ENCODE measurements around the gene UFM1. TPM values are rescaled to one million over a fixed set of nuclear protein-coding genes. Genes with fewer than 3 reads are reported as not detected.
A peak's percentile ranks its signal among the peaks of the same experiment; 100 is the strongest.
"Not testable (repeated sequence)": the region's sequence is repeated elsewhere in the genome, so short reads cannot be mapped to it uniquely, and the experiment has no call there.

UFM1 gene
- polyA plus RNA-seq, 3 donors, result 73.6 to 93.4 (median 89.5) TPM

DNA sequence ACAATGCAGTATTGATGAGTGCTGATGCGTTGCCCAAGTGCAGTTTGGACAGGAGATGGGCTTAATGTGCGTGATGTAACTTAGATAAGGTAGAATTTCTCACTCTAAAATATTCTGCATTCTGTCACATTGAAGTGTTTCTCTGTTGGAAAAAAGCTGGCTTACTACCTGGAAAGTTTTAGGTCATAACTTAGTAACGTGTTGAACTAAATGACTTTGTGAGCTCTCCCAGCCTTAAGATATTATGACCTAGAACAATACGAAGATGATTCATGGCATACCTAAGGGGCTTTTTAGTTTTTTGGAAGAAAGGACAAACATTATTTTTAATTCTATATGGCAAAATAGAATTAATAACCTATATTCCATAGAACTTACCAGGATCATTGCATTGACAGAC lies 9.0 kb downstream of the UFM1 start:
- no peak for DNase-seq

DNA sequence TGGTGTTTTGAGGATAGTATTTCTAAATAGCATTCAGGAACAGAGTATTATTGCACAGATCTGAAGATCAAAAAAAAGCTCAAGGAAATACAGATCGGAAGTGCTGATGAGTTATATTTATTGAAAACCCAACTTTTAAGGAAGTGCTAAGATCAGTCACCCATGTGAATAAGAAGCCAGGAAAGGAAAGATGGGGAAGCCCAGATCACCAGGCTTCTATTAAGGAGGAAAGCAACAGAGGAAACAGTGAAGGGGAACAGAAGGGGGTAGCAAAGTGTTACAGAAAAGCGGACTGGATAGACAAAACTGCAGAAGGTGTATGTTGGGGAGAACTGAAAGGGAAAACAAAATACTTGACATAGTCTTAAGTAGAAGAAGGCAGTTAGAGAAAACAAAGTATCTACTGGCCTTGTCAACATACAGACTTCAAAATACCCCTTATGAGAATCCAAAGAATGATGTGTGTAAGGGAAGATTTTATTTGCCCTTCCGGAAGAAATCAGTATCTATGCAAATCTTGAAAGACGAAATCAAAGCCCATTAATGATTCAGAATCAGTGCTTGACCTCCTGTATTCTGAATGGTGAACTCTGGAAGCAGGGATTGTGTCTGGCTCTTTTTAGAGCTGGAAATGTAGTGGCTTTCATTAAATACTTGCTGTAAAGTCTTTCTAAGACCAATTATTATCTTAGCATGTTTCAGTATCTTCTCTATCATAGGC lies 12.1 kb downstream of the UFM1 start:
- no peak for DNase-seq

DNA sequence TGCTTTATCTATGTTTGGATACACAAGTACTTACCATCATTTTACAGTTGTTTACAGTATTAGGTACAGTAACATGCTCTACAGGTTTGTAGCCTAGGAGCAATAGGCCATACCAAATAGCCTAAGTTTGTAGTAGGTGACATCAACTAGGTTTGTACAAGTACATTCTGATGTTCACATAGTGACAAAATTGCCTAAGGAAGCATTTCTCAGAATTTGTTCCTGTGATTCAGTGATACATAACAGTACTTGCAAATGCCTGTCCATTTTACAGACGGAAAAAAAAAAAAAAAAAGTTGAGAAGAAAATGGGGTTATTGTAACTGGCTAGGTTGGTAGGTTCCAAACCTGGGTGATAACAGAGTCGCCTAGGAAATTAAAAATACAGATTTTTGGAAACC lies 13.6 kb downstream of the UFM1 start:
- DNase-seq, result no peak

DNA sequence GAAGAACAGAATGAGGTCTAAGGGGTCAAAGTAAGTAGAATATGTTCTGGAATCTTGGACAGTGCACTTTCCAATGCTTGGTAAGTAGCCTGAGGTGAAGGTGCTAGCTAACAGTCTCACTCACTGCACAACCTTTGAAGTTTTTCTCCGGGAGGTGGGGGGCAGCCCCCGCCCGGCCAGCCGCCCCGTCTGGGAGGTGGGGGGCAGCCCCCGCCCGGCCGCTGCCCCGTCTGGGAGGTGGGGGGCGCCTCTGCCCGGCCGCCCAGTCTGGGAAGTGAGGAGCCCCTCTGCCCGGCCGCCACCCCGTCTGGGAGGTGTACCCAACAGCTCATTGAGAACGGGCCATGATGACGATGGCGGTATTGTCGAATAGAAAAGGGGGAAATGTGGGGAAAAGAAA lies 14.1 kb downstream of the UFM1 start:
- not testable (repeated sequence) for DNase-seq

DNA sequence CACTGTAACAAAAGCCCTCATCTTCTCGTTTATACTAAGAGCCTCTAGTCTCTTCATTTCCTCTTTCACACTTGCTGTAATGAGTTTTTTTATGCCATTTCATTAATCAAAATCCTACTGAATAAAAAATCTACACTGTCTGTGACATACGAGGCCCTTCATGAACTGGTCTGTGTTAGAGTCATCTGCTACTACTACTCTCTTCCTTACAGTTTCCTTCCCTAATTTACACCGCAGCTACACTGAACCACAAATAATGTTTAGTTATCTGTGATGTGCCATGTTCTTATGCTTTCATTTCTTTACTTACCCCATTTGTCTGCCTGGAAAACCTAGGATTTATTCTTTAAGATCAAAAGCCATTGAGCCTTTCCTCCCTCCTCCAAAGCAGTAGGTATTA lies 16.0 kb downstream of the UFM1 start:
- no peak for DNase-seq

DNA sequence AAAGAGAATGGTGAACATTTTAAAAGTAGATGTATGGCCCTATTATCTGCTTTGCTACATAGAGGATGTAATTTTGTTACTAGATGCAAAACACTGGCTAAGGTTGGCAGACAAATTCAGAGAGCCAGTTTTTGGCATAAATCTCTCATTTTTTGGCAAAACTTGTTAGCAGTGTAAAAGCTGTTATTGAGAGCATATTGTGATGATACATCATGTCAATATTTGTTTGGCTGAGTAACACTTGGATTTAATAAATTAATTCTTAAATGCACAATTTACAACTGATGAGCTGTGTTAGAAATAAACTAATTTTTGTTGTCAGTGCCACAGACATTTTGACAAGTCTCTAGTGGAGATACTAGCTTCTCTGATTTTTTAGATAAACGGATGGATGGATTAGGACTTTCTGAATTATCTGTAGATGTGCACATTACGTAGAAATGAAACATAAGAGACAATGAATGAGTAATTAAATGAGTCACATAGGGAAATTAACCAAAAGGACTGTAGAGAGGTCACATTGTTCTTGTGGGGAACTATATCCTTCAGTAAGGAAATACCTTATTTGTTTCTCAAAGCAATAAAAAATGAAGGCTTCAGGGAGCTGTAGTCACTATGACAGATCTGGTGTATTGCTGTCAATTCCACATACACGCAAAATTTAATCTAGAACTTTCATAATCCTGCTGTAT lies 17.4 kb downstream of the UFM1 start:
- DNase-seq, result no peak

DNA sequence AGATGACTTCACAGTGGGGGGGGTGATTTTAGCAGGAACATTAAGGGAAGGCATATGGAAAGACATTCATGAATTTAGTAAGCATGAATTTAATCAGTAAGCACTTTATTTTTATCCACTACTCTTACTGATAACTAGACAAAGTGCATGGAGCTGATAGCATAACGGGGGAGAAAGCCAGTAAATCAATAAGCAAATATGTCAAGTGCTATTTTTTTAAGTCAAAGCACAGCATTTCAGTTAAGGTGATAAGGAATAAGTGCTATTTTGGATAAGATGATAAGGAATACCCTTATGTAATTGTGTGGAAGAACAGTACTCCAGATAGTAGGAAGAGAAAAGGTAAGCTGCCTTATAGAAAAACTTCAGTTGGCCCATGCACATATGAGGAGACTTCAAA lies 19.4 kb downstream of the UFM1 start:
- DNase-seq, result no peak

DNA sequence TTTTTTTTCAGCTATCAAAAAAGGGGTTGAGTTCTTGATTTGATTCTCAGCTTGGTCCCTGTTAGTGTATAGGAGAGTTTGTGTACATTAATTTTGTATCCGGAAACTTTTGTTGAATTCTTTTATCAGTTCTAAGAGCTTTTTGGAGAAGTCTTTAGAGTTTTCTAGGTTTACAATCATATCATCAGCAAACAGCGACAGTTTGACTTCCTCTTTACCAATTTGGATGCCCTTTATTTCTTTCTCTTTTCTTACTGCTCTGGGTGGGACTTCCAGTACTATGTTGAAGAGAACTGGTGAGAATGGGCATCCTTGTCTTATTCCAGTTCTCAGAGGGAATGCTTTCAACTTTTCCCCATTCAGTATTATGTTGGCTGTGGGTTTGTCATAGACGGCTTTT lies 20.4 kb downstream of the UFM1 start:
- not testable (repeated sequence) for DNase-seq

DNA sequence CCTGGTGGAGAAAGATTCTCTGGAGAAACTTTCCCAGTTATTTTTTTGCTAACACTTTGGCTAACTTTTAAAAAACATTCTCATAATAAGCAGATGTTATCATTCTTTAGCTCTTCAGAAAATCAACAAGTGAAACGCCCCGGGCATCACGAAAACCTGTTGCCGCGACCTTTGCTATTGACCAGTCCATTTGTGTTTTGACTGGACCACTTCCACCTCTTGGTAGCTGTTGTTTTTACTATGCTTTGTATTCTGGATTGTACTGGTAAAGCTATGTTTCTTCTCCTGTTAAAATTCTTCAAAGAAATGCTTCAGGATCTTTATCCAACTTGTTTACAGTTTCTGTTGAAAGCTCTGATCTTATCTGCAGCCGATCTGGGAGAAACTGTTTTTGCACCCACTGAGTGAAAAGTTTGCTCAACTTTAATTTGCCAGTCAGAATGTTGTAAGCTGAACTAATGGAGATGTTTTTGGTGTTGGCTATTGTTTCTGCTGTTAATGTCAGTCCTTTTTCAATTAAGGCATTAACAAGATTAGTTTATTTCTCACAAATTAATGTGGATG lies 23.3 kb downstream of the UFM1 start:
- DNase-seq, result no peak

DNA sequence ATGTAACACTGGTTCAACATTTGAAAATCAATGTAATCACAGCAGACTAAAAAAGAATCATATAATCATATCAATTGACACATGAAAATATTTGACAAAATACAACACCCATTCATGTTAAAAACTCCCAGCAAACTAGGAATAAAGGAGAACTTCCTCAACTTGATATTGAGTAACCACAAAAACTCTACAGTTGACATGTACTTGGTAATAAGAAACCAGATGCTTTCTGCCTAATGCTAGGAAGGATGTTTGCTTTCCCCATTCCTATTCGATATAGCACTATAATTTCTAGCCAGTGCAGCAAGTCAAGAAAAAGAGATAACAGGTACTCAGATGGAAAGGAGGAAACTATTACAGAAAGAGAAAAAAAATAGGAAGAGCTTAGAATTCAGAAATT lies 26.9 kb downstream of the UFM1 start:
- no peak for DNase-seq

DNA sequence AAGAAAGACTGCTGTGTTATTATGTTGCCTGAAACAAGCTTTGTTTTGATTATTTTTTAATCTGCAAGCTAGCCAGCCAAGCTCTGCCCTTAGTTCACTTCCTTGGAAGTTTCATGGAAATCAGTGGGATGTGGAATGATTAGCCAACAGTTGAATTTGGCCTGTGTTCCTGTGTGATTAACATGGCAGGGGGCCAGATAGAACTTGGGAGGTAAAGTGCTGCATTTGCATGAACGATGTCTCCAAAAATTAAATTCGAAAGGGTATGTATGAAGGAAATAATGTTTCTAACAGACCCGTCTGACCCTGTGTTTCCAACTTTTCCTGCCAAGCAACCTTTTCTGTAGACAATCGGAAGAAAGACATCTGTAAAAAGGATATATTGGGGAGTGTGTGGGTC lies 32.2 kb downstream of the UFM1 start:
- DNase-seq, result peak; percentile 31

DNA sequence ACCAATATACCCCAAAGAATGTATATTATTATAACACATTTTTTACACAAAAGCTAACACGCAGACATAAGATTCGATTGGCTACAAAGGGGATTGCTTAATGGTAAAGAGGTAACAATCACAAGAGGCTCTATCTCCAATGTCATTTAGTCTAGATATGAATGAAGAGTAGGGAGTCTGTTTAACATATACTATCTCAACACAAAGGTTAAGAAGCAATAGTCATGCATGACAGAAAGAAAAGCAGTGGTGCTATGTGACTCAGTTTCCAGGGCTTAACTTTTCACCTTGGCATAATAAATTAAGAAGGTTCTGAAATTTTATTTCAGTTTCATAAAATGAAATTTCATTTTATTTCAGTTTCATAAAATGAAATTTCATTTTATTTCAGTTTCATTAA lies 33.3 kb downstream of the UFM1 start:
- DNase-seq, result no peak

DNA sequence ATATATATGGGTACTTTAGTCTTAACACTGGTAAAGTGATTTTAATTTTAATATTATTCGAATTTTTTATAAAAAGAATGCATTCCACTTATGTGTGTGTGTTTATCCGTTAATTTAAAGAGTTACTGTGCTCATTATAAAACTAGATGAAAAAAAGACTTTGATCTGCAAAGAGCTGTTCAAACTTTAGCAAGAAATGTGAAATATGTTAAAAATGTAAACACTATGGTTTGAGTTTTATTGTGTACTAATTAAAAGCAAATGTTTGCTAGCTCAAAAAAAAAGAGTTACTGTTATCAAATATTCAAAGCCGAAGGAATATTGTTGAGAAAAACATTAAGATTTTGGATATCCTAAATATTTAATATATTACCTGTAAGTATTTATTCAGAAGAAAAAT lies 34.5 kb downstream of the UFM1 start:
- DNase-seq, result no peak

DNA sequence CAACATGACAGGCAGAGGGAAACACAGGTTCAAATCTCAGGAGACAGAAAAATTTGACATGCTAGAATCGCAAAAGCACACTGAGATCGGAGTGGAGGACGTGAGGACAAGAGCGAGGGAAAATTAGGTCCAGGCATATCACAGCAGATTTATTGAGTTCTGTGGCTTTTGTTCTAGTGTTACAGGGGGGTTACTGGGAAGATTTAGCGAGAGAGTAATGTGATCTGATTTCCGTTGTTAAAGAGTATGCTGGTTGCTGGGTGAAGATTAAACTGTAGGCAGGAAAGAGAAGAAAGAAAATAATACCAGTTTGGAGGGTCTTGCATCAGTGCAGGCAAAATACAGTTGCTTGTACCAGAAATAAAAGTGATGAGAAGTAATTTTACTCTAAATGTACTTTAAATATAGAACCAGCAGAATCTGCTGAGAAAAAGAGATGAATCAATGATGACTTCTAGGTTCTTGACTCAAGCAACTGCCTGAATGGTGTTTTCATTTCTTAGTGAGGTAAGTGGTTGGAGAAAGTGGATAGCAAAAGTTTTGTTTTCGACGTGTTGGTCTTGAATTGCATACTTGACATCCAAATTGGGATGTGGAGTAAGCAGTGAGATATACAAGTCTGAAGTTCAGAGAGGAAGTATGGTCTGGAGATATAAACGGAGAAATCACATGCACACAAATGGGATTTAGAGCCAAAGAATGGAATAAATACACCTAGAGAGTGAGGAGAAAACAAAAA lies 35.7 kb downstream of the UFM1 start:
- DNase-seq, result peak; percentile 79

DNA sequence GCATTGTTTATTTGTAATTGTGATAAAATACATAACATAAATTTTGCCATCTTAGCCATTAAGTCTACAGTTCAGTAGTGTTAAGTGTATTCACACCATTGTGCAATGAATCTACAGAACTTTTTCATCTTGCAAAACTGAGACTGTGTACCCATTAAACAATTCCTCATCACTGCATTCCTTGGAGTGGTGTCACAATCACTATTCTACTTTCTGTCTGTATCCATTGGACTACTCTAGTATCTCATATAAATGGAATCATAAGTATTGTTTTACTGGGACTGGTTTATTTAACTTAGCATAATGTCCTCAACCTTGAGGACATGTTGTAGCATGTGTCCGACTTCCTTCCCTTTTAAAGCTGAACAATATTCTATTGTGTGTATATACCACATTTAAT lies 36.8 kb downstream of the UFM1 start:
- no peak for DNase-seq

DNA sequence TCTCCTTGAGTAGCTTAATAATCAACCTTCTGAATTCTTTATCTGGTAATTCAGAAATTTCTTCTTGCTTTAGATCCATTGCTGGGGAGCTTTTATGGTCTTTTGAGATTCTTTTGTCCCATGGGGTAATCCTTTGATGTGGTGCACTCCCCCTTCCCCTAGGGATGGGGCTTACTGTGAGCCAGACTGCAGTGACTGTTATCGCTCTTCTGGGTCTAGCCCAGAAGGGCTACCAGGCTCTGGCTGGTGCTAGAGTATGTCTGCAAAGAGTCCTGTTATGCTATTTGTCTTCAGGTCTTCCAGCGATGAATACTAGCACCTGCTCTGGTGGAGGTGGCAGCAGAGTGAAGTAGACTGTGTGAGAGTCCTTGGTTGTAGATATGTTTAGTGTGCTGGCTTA lies 41.7 kb downstream of the UFM1 start:
- no peak for DNase-seq

DNA sequence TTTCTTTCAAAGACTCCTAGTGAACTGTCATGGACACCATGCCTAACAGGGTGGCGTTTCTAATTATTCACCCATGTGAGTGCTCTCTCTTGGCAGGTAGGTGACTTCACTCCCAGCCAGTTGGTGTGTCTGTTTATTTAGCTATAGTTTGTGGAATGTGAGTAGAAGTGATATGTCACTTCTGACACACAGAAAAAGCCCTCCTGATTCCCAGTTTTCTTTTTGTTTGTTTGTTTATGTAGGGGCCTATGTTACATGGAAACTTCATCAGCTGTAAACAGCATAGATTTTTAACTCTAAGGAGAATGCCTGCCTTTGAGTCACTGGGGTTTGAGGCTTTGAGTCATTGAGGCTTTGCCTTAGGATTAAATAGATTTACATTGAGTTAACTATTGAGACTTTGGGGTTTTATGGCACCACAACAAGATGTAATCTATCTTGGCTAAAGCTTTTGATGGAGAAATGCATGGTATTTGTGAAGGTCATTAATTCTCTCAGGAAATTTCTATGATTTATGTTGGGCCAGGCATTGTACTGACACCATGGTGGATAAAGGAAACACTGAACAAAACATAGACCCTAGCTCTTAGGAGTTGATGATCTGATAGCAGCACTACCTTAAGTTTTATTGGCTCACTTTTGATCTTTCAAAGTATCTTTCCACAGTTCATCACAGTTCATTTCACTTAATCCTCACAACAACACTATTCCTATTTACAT lies 45.3 kb downstream of the UFM1 start:
- peak; percentile 73 for DNase-seq

DNA sequence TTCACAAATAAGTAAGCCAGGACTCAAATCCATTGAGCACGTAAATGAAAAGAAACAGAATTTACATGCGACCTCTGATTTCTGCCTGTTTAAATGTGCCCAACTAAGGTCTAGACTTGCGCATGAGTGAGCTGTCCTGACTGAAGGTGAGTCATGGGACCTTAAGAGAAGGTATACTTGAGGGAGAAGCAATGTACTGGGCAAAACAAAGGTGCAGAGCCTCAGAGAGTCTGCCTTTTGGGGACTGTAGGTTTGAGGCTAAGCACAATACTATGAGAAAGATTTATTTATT lies 45.8 kb downstream of the UFM1 start:
- no peak for DNase-seq

DNA sequence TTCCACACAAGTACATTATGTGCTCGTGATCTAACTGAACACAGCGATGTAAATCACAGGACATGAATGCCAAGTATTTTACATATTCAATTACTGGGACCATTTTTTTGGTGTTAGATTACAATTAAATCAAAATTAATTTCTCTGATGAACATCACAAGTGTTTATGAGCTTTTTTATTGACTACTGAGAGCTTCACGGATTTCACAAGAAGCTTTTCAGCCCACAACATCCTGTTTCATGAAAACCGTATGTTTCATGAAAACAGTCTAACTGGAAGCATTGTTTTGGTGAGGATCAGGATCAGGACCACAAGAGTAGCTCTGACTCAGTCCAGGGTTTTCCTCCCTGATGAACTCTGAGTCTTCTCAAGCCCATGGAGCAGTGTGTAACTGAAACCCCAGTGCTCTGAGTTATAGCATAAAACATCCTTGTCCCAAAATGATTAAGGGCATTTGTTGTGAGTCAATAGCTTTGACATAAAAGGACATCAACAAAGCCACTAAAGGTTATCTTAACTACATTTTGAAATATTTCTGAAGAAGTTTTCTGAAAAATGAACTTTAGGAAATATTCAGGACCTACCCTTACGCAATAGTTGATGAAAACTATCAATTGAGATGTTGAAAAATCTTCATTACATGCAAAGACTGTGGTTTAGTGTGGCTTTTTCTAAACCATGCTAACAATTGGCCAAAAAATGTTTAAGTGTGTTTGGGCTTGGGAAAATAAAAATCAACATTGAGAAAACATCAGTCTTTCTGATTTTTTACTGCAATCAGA lies 49.3 kb downstream of the UFM1 start:
- peak; percentile 58 for DNase-seq

DNA sequence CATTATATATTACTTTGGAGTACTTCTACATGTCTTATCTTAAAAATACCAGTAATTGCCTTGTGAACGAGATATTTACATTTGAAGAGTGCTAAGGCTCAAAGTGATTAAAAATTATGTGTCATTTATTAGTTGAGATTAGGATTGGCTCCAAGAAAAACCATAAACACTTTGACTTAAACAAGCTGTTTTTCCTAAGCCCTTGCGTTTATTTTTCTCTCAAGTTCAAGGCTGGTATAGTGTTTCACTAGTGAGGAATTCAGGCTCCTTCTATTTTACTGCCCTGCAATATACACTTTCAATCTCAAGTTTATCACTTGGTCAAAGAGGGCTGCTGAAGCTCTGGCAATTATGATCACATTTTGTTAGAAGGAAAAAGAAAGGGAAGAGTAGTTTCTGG lies 49.9 kb downstream of the UFM1 start:
- peak; percentile 74 for DNase-seq

DNA sequence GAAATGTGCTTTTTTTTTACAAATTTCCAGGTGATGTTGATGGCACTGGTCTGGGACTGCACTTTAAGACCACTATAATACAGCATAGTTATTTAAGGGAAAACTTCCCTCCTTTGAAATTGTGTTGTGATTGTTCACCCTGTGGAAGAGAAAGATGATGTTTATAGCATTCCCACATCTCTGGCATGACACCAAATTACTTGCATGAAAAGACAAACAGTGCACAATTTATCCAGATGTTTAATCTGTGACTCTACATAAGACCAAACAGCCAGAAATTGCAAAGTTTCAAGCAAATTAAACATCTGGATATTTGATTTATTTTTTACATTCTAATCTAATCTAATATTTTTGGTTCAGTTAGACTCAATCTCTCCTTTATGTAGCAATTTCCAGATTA lies 51.6 kb downstream of the UFM1 start:
- no peak for DNase-seq

DNA sequence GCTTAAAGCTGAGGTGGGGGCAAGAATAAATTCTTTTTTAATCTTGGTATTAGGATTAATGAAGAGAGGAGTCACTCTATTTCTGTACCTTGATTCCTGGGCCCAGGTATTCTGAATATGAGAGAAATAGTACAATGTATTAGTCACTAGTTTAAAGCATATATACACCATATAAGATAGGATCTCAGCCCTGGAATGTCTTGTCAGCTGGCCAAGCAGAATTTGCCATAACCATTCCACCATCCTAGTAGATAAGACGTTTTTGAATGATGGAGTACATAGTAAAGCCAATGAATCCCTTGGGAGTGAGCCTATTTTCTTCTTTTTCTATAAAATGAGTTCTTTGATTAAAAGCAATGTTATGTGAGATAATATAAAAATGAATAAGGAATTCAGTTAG lies 55.6 kb downstream of the UFM1 start:
- DNase-seq, result no peak
